Measurements from ENCODE around the gene SEMA3E. TPM values are rescaled to one million over a fixed set of nuclear protein-coding genes. Genes with fewer than 3 reads are reported as not detected.
"Not testable (repeated sequence)": the region's sequence is repeated elsewhere in the genome, so short reads cannot be mapped to it uniquely, and the experiment has no call there.

SEMA3E gene
- total and polyA plus RNA-seq, 7 donors = 0.04 to 0.46 (median 0.27) TPM

DNA sequence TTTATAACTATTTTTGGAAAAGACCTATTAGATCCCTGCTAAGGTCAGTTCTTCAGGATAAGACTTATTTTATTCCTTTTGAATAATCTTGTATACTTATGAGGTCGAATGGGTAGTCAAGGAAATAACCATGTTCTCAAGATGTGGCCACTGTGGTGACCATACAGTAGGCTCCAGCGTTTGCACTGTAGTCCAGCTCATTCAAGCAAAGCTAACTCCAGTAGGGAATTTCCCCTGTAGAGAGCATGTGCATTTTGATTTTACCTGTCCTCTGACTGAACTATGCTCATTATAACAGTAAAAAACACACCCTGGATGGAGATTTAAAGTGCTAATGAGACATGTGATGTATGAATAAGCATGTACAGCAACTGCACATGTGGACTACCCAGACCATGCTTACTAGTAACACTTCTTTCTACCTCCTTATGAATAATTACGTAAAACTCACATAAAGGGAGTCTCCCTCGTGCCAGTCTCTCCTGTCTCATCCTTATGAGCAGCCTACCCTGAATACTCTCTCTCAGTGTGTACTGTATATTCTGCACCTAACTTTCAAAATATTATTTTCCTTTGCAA is 32.4 kb upstream of the SEMA3E start:
- intact Hi-C loops (cut with DNase I) = no loop called here
- DNase-seq (no peak), ATAC-seq (no peak)
- whole genome bisulfite sequencing, 3 donors = 77 to 79% (median 78%) methylated on average over 4 of the region's 4 CpGs
- Histone ChIP-seq H3K9me3 (no peaks in the 10 kb centered on the region), H3K4me1 (no peaks in the 10 kb centered on the region), H3K4me3 (no peak overlapping the region), H3K27ac (no peak overlapping the region), H3K27me3 (ENCODE audit: insufficient read depth in 3 of 3, low read length in 2 of 3) (no peaks in the 10 kb centered on the region), H3K36me3 (ENCODE audit: insufficient read depth in 1 of 2, low read depth in 1 of 2) (no peaks in the 10 kb centered on the region)
- no peak for TF ChIP-seq CTCF (IDR thresholded peaks at IDR 0.05)

GRCh38 chr7:83677180-83677866 is 28.4 kb upstream of the SEMA3E start:
- Histone ChIP-seq H3K36me3 (ENCODE audit: insufficient read depth in 1 of 2, low read depth in 1 of 2) (no peaks in the 10 kb centered on the region), H3K4me3 (no peak overlapping the region), H3K27me3 (ENCODE audit: insufficient read depth in 3 of 3, low read length in 2 of 3) (no peaks in the 10 kb centered on the region), H3K27ac (no peak overlapping the region), H3K4me1 (no peaks in the 10 kb centered on the region), H3K9me3 (no peaks in the 10 kb centered on the region)
- intact Hi-C loops (cut with DNase I) = no loop called here
- ATAC-seq = no peak
- DNase-seq = no peak
- TF ChIP-seq CTCF (IDR thresholded peaks at IDR 0.05) = no peak
- 38 to 46% (median 44%) methylated on average over 4 of the region's 4 CpGs for WGBS, 3 donors

DNA sequence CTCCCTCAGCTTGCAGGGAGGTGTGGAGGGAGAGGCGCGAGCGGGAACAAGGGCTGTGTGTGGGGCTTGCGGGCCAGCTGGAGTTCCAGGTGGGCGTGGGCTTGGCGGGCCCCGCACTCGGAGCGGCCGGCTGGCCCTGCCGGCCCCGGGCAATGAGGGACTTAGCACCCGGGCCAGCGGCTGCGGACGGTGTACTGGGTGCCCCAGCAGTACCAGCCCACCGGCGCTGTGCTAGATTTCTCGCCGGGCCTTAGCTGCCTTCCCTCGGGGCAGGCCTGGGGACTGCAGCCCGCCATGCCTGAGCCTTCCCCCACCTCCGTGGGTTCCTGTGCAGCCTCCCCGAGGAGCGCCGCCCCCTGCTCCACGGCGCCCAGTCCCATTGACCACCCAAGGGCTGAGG is 24.4 kb upstream of the SEMA3E start:
- H3K4me3 ChIP-seq; H3K27ac ChIP-seq; H3K27me3 ChIP-seq (ENCODE audit: insufficient read depth in 3 of 3, low read length in 2 of 3); H3K9me3 ChIP-seq; DNase-seq; H3K36me3 ChIP-seq (ENCODE audit: insufficient read depth in 1 of 2, low read depth in 1 of 2); intact Hi-C loops (cut with DNase I); H3K4me1 ChIP-seq; ATAC-seq: not testable (repeated sequence)
- 96 to 99% (median 98%) methylated on average over 15 to 28 of the region's 28 CpGs for WGBS, 3 donors

DNA sequence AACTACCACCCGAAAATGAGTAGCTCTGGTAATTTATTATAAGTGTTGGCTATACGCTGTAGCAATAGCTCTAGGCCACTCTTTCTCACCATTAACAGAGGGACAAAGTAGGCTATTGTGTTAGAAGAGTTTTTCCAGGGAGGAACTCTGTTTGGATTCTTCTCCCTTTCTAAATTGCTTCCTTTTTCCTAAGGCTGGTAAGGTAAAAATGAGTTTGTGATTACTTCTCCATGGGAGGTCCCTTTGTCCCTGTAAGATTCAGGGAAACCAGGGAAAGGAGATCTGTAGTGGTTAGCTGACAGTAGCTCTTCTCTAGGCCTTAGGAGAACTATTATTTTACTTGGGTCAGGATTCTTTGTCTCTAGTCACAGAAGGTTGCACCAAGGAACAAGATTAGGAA is 23.2 kb upstream of the SEMA3E start:
- no peak for TF ChIP-seq CTCF (IDR thresholded peaks at IDR 0.05)
- DNase-seq (no peak), ATAC-seq (no peak)
- Histone ChIP-seq H3K4me3 (no peak overlapping the region), H3K27ac (no peak overlapping the region), H3K4me1 (no peaks in the 10 kb centered on the region), H3K27me3 (ENCODE audit: insufficient read depth in 3 of 3, low read length in 2 of 3) (no peaks in the 10 kb centered on the region), H3K36me3 (ENCODE audit: insufficient read depth in 1 of 2, low read depth in 1 of 2) (no peaks in the 10 kb centered on the region), H3K9me3 (no peaks in the 10 kb centered on the region)
- WGBS, 3 donors = 69 to 90% (median 77%) methylated on average over 2 of the region's 2 CpGs
- intact Hi-C loops (cut with DNase I) = no loop called here

GRCh38 chr7:83663131-83663530 is 14.2 kb upstream of the SEMA3E start:
- Histone ChIP-seq H3K36me3 (ENCODE audit: insufficient read depth in 1 of 2, low read depth in 1 of 2) (no peaks in the 10 kb centered on the region), H3K27me3 (ENCODE audit: insufficient read depth in 3 of 3, low read length in 2 of 3) (no peaks in the 10 kb centered on the region), H3K27ac (no peak overlapping the region), H3K4me1 (no peaks in the 10 kb centered on the region), H3K9me3 (no peaks in the 10 kb centered on the region), H3K4me3 (no peak overlapping the region)
- no peak for TF ChIP-seq CTCF (IDR thresholded peaks at IDR 0.05)
- DNase-seq (no peak), ATAC-seq (no peak)
- intact Hi-C loops (cut with DNase I) = no loop called here
- WGBS, 3 donors = 84 to 91% (median 91%) methylated on average over 4 of the region's 4 CpGs

Data from psoas muscle (tissue), 8 donors.